NB4 (cell line): ENCODE measurements around the gene LYPLA2.

Experiments used
- CTCF ChIP-seq: IDR thresholded peaks from one replicate; pipeline ENCODE4 v1.5.1; 2012; ENCODE audit warnings: low read depth, low read length
- MAX ChIP-seq: IDR thresholded peaks from 2 replicates; pipeline ENCODE4 v1.6.1; 2011; ENCODE audit warnings: low read depth, low read length
- MYC ChIP-seq: IDR thresholded peaks from 2 replicates; pipeline ENCODE4 v1.6.1; 2011; ENCODE audit warnings: low read depth, low read length
- POLR2A ChIP-seq: IDR thresholded peaks from 2 replicates; pipeline ENCODE4 v1.6.1; 2011; ENCODE audit warnings: mild to moderate bottlenecking; ENCODE audit not compliant: insufficient read length; ENCODE audit errors: extremely low read depth

GRCh38 chr1:23799570-23800399, 8.8 kb downstream of the LYPLA2 start:
- TF ChIP-seq CTCF (no peak), POLR2A (no peak), MYC (no peak), MAX (peak; percentile 70)
